ENCODE data around the gene HDGF.

DNA sequence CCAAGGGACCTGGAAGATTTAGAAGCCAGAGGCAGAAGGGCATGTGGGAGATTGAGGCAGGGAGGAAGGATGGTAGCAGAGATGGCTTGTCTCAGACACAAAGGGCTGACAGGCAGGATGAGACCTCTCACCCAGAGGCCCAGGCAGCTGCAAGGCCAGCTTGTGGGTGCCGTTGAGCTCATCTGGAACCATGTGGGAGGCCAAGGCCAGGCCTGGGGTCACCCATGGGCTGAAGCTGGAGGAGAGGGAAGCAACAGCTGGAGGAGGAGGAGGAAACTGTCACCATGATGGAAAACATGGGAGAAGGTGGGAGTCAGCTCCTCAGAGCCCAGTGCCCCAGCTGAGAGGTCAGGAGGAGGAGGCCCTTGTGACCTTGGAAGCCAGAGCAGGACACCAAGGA is 52.5 kb downstream of the HDGF start:
- no peak for TF ChIP-seq POLR2AphosphoS5 (IDR thresholded peaks at IDR 0.05; ENCODE audit: low read depth, low read length)
- TF ChIP-seq TAF1 (IDR thresholded peaks at IDR 0.05; ENCODE audit: borderline replicate concordance, insufficient read depth, low read length), result no peak
- TF ChIP-seq SIN3A (IDR thresholded peaks at IDR 0.05; ENCODE audit: borderline replicate concordance, insufficient read depth, low read length), result no peak
- TF ChIP-seq, protein P1, sequence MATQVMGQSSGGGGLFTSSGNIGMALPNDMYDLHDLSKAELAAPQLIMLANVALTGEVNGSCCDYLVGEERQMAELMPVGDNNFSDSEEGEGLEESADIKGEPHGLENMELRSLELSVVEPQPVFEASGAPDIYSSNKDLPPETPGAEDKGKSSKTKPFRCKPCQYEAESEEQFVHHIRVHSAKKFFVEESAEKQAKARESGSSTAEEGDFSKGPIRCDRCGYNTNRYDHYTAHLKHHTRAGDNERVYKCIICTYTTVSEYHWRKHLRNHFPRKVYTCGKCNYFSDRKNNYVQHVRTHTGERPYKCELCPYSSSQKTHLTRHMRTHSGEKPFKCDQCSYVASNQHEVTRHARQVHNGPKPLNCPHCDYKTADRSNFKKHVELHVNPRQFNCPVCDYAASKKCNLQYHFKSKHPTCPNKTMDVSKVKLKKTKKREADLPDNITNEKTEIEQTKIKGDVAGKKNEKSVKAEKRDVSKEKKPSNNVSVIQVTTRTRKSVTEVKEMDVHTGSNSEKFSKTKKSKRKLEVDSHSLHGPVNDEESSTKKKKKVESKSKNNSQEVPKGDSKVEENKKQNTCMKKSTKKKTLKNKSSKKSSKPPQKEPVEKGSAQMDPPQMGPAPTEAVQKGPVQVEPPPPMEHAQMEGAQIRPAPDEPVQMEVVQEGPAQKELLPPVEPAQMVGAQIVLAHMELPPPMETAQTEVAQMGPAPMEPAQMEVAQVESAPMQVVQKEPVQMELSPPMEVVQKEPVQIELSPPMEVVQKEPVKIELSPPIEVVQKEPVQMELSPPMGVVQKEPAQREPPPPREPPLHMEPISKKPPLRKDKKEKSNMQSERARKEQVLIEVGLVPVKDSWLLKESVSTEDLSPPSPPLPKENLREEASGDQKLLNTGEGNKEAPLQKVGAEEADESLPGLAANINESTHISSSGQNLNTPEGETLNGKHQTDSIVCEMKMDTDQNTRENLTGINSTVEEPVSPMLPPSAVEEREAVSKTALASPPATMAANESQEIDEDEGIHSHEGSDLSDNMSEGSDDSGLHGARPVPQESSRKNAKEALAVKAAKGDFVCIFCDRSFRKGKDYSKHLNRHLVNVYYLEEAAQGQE (IDR thresholded peaks at IDR 0.05; ENCODE audit: insufficient read depth in 1 of 2, low read depth in 2 of 2, low read length in 2 of 2), result no peak
- no peak for TF ChIP-seq FOXP2 (optimal IDR thresholded peaks at IDR 0.05; ENCODE audit: borderline replicate concordance, extremely low read depth, extremely low read length, insufficient read depth)

Data from PFSK-1 (cell line).